K562 (cell line): Measurements from ENCODE around the gene PRC1. TPM values are rescaled to one million over a fixed set of nuclear protein-coding genes. Genes with fewer than 3 reads are reported as not detected.

Experiments used
- AFF4 ChIP-seq: sonication (generic); formaldehyde crosslinking; IDR thresholded peaks from 2 replicates; pipeline ENCODE4 v1.8.0; 2023; ENCODE audit warnings: mild to moderate bottlenecking, missing genetic modification reagents
- CREB1 ChIP-seq, 2 experiments: sonication (generic) in 1 of 2; formaldehyde crosslinking in 1 of 2; IDR thresholded peaks; 2 replicates each; pipeline versions ENCODE4 v1.6.1 to v1.8.0; 2012 to 2022; ENCODE audit warnings: inconsistent platforms in 1 of 2, mild to moderate bottlenecking in 1 of 2, missing genetic modification reagents in 1 of 2, moderate library complexity in 1 of 2
- E2F5 ChIP-seq: sonication (generic); formaldehyde crosslinking; IDR thresholded peaks from 2 replicates; pipeline ENCODE4 v1.8.0; 2022; ENCODE audit warnings: mild to moderate bottlenecking, missing genetic modification reagents
- FOXA3 ChIP-seq, 2 experiments: fragments of 450-650 bp in 1 of 2; sonication (generic) in 1 of 2; formaldehyde crosslinking; IDR thresholded peaks in 1 of 2; conservative IDR thresholded peaks in 1 of 2; 2 replicates each; pipeline versions ENCODE4 v1.4.0 to v1.8.0; 2020 to 2022; ENCODE audit warnings: mild to moderate bottlenecking in 2 of 2, missing genetic modification reagents in 1 of 2
- GATAD2A ChIP-seq: fragments of 450-650 bp; IDR thresholded peaks from 2 replicates; pipeline ENCODE4 v1.6.1; 2017
- HEY1 ChIP-seq: fragments of 250-450 bp; sonication (Bioruptor Pico); IDR thresholded peaks from 2 replicates; pipeline ENCODE4 v1.5.0; 2020; ENCODE audit warnings: mild to moderate bottlenecking, moderate library complexity, borderline replicate concordance
- HNRNPH1 ChIP-seq: fragments of 200-400 bp; formaldehyde crosslinking; optimal IDR thresholded peaks from 2 replicates; pipeline ENCODE3; 2017; ENCODE audit warnings: low read depth, mild to moderate bottlenecking, low read length, moderate library complexity
- KDM2B ChIP-seq: fragments of 250-450 bp; sonication (Bioruptor Pico); IDR thresholded peaks from 2 replicates; pipeline ENCODE4 v1.8.0; 2021; ENCODE audit warnings: mild to moderate bottlenecking, moderate library complexity
- LARP7 ChIP-seq: fragments of 450-650 bp; IDR thresholded peaks from 2 replicates; pipeline ENCODE4 v1.6.1; 2016
- NKRF ChIP-seq: fragments of 450-650 bp; IDR thresholded peaks from 2 replicates; pipeline ENCODE4 v1.6.1; 2016; ENCODE audit warnings: borderline replicate concordance
- PCBP2 ChIP-seq: fragments of 200-400 bp; formaldehyde crosslinking; IDR thresholded peaks from 2 replicates; pipeline ENCODE4 v1.6.1; 2018; ENCODE audit warnings: low read length, low read depth, mild to moderate bottlenecking, moderate library complexity; ENCODE audit not compliant: poor library complexity, severe bottlenecking
- SMAD2 ChIP-seq: fragments of 150-350 bp; IDR thresholded peaks from 2 replicates; pipeline ENCODE4 v1.6.1; 2014; ENCODE audit warnings: low read depth, mild to moderate bottlenecking, low read length
- SP1 ChIP-seq: sonication (generic); formaldehyde crosslinking; IDR thresholded peaks from 2 replicates; pipeline ENCODE4 v1.8.1; 2022; ENCODE audit warnings: mild to moderate bottlenecking, missing genetic modification reagents
- SP2 ChIP-seq: IDR thresholded peaks from 2 replicates; pipeline ENCODE4 v1.6.1; 2011; ENCODE audit warnings: mild to moderate bottlenecking, low read depth, low read length, moderate library complexity; ENCODE audit not compliant: poor library complexity, severe bottlenecking; ENCODE audit errors: extremely low read depth
- SPI1 ChIP-seq: IDR thresholded peaks from 2 replicates; pipeline ENCODE4 v1.6.1; 2011; ENCODE audit warnings: low read depth, low read length, control low read depth, borderline replicate concordance
- TAF1 ChIP-seq: IDR thresholded peaks from 2 replicates; pipeline ENCODE4 v1.6.1; 2011; ENCODE audit warnings: mild to moderate bottlenecking, low read length, moderate library complexity; ENCODE audit not compliant: insufficient read depth, control insufficient read depth, severe bottlenecking; ENCODE audit errors: extremely low read depth
- TSC22D4 ChIP-seq: fragments of 450-650 bp; IDR thresholded peaks from 2 replicates; pipeline ENCODE4 v1.6.1; 2016; ENCODE audit warnings: missing genetic modification characterization, missing biosample characterization, control low read depth
- ZNF311 ChIP-seq: fragments of 250-450 bp; sonication (Bioruptor Pico); IDR thresholded peaks from 2 replicates; pipeline ENCODE4 v1.4.0; 2020; ENCODE audit warnings: mild to moderate bottlenecking, moderate library complexity
- polyA plus RNA-seq, 8 experiments: library from polyadenylated mRNA; depleted of rRNA in 4 of 8; stranded (reverse) in 5 of 8; unstranded in 3 of 8; fragments of >200 nt; fragmentation: Nextera tagmentation in 2 of 8; fragmentation: Illumina TruSeq in 1 of 8; extraction: Ambion mirVana in 2 of 8; extraction: Trizol in 1 of 8; gene quantifications; 2 replicates each; pipeline versions ENCODE4 v1.2.1 to v1.2.3, GENCODE V29; 2011 to 2014; ENCODE audit warnings: inconsistent platforms in 1 of 8, missing spikeins in 1 of 8
- total RNA-seq, 7 experiments: library from RNA; depleted of rRNA in 6 of 7; stranded (reverse); fragments of >200 nt in 6 of 7; fragmentation: Illumina TruSeq in 2 of 7; extraction: Trizol in 2 of 7; gene quantifications; 2 replicates each; pipeline versions ENCODE4 v1.2.1 to v1.2.3, GENCODE V29; 2011 to 2021; ENCODE audit warnings: low replicate concordance in 1 of 7

PRC1 gene
- total and polyA plus RNA-seq, 9 of the 15 experiments (the other 6 are each of a cell fraction or from before 2014, with no cell fraction given) = 156 to 391 (median 240) TPM

- no peak for TF ChIP-seq E2F5 (CRISPR knock-in tag)
- peak; percentile 47; the same call in 1 of the 2 replicates for TF ChIP-seq CREB1 (IDR thresholded peaks at IDR 0.05)
- peak; percentile 71 for TF ChIP-seq CREB1 (CRISPR knock-in tag; IDR thresholded peaks at IDR 0.05)
- no peak for TF ChIP-seq SPI1
- TF ChIP-seq GATAD2A = no peak
- no peak for TF ChIP-seq HNRNPH1
- no peak for TF ChIP-seq SP2
- no peak for TF ChIP-seq ZNF311
- TF ChIP-seq KDM2B (CRISPR knock-in tag) = no peak
- TF ChIP-seq SMAD2 = no peak
- no peak for TF ChIP-seq LARP7
- TF ChIP-seq TSC22D4 (tag) = no peak
- no peak for TF ChIP-seq PCBP2
- peak; percentile 80 for TF ChIP-seq TAF1
- TF ChIP-seq NKRF = peak; percentile 76; the same call in 1 of the 2 replicates
- TF ChIP-seq AFF4 = peak; percentile 74
- 0 out of 4 replicates have a peak, but pooled peaks of 1 of the 2 experiments have one; percentile 76 for TF ChIP-seq FOXA3 (CRISPR knock-in tag; conservative IDR thresholded peaks at IDR 0.05 in 1 of 2, IDR thresholded peaks at IDR 0.05 in 1 of 2)
- peak; percentile 37; the same call in 1 of the 2 replicates for TF ChIP-seq SP1 (CRISPR knock-in tag)
- TF ChIP-seq HEY1 = no peak
Observed at GRCh38 chr15:91022075-91022831, 27.9 kb upstream of the PRC1 start, which contains the start of gene VPS33B (continued).
